Transverse colon (tissue), 4 donors: ENCODE results near the gene C17orf114.
A peak's percentile ranks its signal among the peaks of the same experiment; 100 is the strongest.

Experiments
- DNase-seq: peaks from one replicate; pipeline ENCODE4 v3.0.0-alpha.2; 2019
- H3K27ac ChIP-seq, 4 donors: fragments of 200-600 bp; sonication (generic); 2 replicates each; pipeline ENCODE4 v1.5.1; 2016 to 2018; ENCODE audit warnings: inconsistent platforms in 4 of 4
- H3K27me3 ChIP-seq: fragments of 200-600 bp; sonication (generic); 2 replicates; pipeline ENCODE4 v1.5.1; 2017; ENCODE audit warnings: inconsistent platforms
- H3K36me3 ChIP-seq, 4 donors: fragments of 200-600 bp; sonication (generic); 2 replicates each; pipeline ENCODE4 v1.5.1; 2017 to 2019; ENCODE audit warnings: inconsistent platforms in 4 of 4
- H3K4me1 ChIP-seq, 4 donors: fragments of 200-600 bp; sonication (generic); 2 replicates each; pipeline ENCODE4 v1.5.1; 2017 to 2020; ENCODE audit warnings: inconsistent platforms in 4 of 4
- H3K4me3 ChIP-seq, 4 donors: fragments of 200-600 bp; sonication (generic); 1 replicate in 1 of 4; 2 replicates in 3 of 4; pipeline versions ENCODE4 v1.5.1 to v1.6.1; 2017 to 2019; ENCODE audit warnings: inconsistent platforms in 4 of 4
- H3K9me3 ChIP-seq, 2 donors: fragments of 200-600 bp; sonication (generic); 2 replicates each; pipeline ENCODE4 v1.5.1; 2017 to 2019; ENCODE audit warnings: inconsistent platforms in 2 of 2
- CTCF ChIP-seq, 5 experiments: fragments of 200-600 bp in 3 of 5; fragments of 450-650 bp in 2 of 5; sonication (generic) in 3 of 5; IDR thresholded peaks; 1 replicate in 2 of 5; 2 replicates in 3 of 5; pipeline ENCODE4 v1.5.1; 2016 to 2017; ENCODE audit warnings: antibody characterized with exemption in 5 of 5, inconsistent platforms in 3 of 5, mild to moderate bottlenecking in 2 of 5, moderate library complexity in 1 of 5
- EP300 ChIP-seq: sonication (generic); formaldehyde crosslinking; IDR thresholded peaks from one replicate; pipeline ENCODE4 v1.6.1; 2017; ENCODE audit warnings: antibody characterized with exemption, low read depth
- POLR2A ChIP-seq: fragments of 450-650 bp; IDR thresholded peaks from one replicate; pipeline ENCODE4 v1.6.1; 2016; ENCODE audit warnings: antibody characterized with exemption, mild to moderate bottlenecking, moderate library complexity
- POLR2AphosphoS5 ChIP-seq, 3 donors: sonication (generic); formaldehyde crosslinking; IDR thresholded peaks; one replicate each; pipeline ENCODE4 v1.6.1; 2016; ENCODE audit warnings: antibody characterized with exemption in 3 of 3
- WGBS, 2 donors: methylation state at CpG; one replicate each; pipeline ENCODE4 v1.1.5; 2018; ENCODE audit warnings: low coverage in 1 of 2; 5-methylcytosine and 5-hydroxymethylcytosine counted together
- in situ Hi-C, 4 donors: fragments of 200-750 bp; cut with MboI; loops; one replicate each; pipeline versions ENCODE4 v1.15.0 to v1.15.1; 2017; ENCODE audit warnings: low sequenced_read_pairs in 3 of 4, low pct_ligation_motif_present in 1 of 4, low pct_unique_long_range_greater_than_20kb in 1 of 4
- intact Hi-C: fragments of 100-400 bp; cut with DNase I; formaldehyde crosslinking; loops from one replicate; pipeline ENCODE4 v1.15.1; 2023; ENCODE audit warnings: low total_unique reads

Gene C17orf114

GRCh38 chr17:4806777-4807604 is 4.9 kb upstream of the C17orf114 start, which contains the start of gene PLD2:
Gene PLD2 (plus strand): TSS chr17:4807152. CDS start chr17:4807773, 621 bp downstream.
- in situ Hi-C loops: no loop called here
- H3K27me3 ChIP-seq: no peaks in the 10 kb centered on the region
- H3K27ac ChIP-seq: peak within 1 kb of the TSS; percentile 82 to 93 (median 82)
- peak in 2 of 3 donors; percentile 45 to 60 for TF ChIP-seq POLR2AphosphoS5 (IDR thresholded peaks at IDR 0.05)
- TF ChIP-seq CTCF (IDR thresholded peaks at IDR 0.05): no peak
- no peak for TF ChIP-seq EP300
- intact Hi-C loops: loop anchor here (5.0 kb wide), 1 partner anchor 80 kb away; no protein-coding TSS in a partner anchor
- peaks cover 11 to 20% (median 17%) of the 10 kb centered on the region in 4 donors for H3K4me1 ChIP-seq
- no peaks in the 10 kb centered on the region for H3K9me3 ChIP-seq
- peak within 1 kb of the TSS; percentile 74 to 98 (median 91) for H3K4me3 ChIP-seq
- WGBS, 2 donors: 1% methylated on average over 21 of the region's 106 CpGs; no CpG with 5 or more reads in 1 of the 2 donors
- no peaks in the 10 kb centered on the region for H3K36me3 ChIP-seq
- DNase-seq: peak; percentile 91

- intact Hi-C loops: loop anchor here (5.0 kb wide), 1 partner anchor 81 kb away; no protein-coding TSS in a partner anchor
- 0 to 1% methylated on average over 5 to 10 of the region's 16 CpGs for WGBS, 2 donors
- in situ Hi-C loops: no loop called here
- no peaks in the 10 kb centered on the region for H3K27me3 ChIP-seq
- peak overlapping the region; percentile 82 to 93 (median 82) for H3K27ac ChIP-seq
- TF ChIP-seq POLR2A (no peak), CTCF (IDR thresholded peaks at IDR 0.05) (no peak), EP300 (no peak), POLR2AphosphoS5 (IDR thresholded peaks at IDR 0.05) (no peak)
- H3K4me1 ChIP-seq: peaks cover 11 to 20% (median 17%) of the 10 kb centered on the region in 4 donors
- H3K36me3 ChIP-seq: no peaks in the 10 kb centered on the region
- DNase-seq: peak; percentile 33
- H3K9me3 ChIP-seq: no peaks in the 10 kb centered on the region
- H3K4me3 ChIP-seq: peak overlapping the region; percentile 30 to 98 (median 91)
Measured at GRCh38 chr17:4806456-4806776, 4.3 kb upstream of the C17orf114 start.

- Histone ChIP-seq H3K9me3 (no peaks in the 10 kb centered on the region), H3K36me3 (peaks cover 0 to 17% (median 4%) of the 10 kb centered on the region in 4 donors), H3K27ac (no peak overlapping the region), H3K4me1 (peaks cover 0 to 12% (median 9%) of the 10 kb centered on the region in 4 donors), H3K27me3 (no peaks in the 10 kb centered on the region), H3K4me3 (no peak overlapping the region)
- no peak for DNase-seq
- intact Hi-C loops: no loop called here
- in situ Hi-C loops: no loop called here
- TF ChIP-seq CTCF (IDR thresholded peaks at IDR 0.05) (no peak), POLR2A (no peak), EP300 (no peak), POLR2AphosphoS5 (IDR thresholded peaks at IDR 0.05) (no peak)
- WGBS, 2 donors: 80 to 84% methylated on average over 10 of the region's 10 CpGs
Measured at GRCh38 chr17:4800462-4801196, 1.5 kb downstream of the C17orf114 start.

GRCh38 chr17:4796552-4796920 is 5.6 kb downstream of the C17orf114 start:
- peak; percentile 27 for DNase-seq
- H3K27ac ChIP-seq: peak overlapping the region; percentile 79 to 84 (median 81)
- H3K4me3 ChIP-seq: peak overlapping the region; percentile 68 to 77 (median 70)
- H3K27me3 ChIP-seq: no peaks in the 10 kb centered on the region
- intact Hi-C loops (no loop called here), in situ Hi-C loops (loop anchor here in 2 of 4 donors (25.0 kb wide), 1 partner anchor 91 kb away; the partner anchor contains the start of gene C17orf107 (in 2 of the 2))
- WGBS, 2 donors: 0 to 1% methylated on average over 3 to 7 of the region's 7 CpGs
- TF ChIP-seq POLR2AphosphoS5 (IDR thresholded peaks at IDR 0.05) (no peak), POLR2A (no peak), CTCF (IDR thresholded peaks at IDR 0.05) (no peak), EP300 (no peak)
- peaks cover 0 to 15% (median 10%) of the 10 kb centered on the region in 4 donors for H3K4me1 ChIP-seq
- no peaks in the 10 kb centered on the region for H3K9me3 ChIP-seq
- H3K36me3 ChIP-seq: peaks cover 0 to 17% (median 4%) of the 10 kb centered on the region in 4 donors
